ENCODE measurements around the gene DDX3Y. TPM values are rescaled to one million over a fixed set of nuclear protein-coding genes. Genes with fewer than 3 reads are reported as not detected.

Gene DDX3Y
- total and polyA plus RNA-seq, 2 experiments from 2014 or later = not detected

GRCh38 chrY:12913541-12913940, 8.9 kb downstream of the DDX3Y start:
- Histone ChIP-seq H2AFZ (no peak overlapping the region), H3K4me1 (ENCODE audit: insufficient read depth) (no peaks in the 10 kb centered on the region), H3K27ac (no peak overlapping the region), H3K79me2 (no peaks in the 10 kb centered on the region), H3K9me2 (replicated peaks; ENCODE audit: insufficient read depth) (no peaks in the 10 kb centered on the region), H3K27me3 (no peaks in the 10 kb centered on the region), H4K20me1 (ENCODE audit: insufficient read depth, poor library complexity, severe bottlenecking) (no peaks in the 10 kb centered on the region), H3K4me3 (no peak overlapping the region), H3K9me3 (ENCODE audit: low read depth) (no peaks in the 10 kb centered on the region), H3K4me2 (no peak overlapping the region), H3K36me3 (replicated peaks; ENCODE audit: insufficient read depth, low read depth) (no peaks in the 10 kb centered on the region)
- no peak for TF ChIP-seq EZH2phosphoT487 (IDR thresholded peaks at IDR 0.05; ENCODE audit: low read depth, severe bottlenecking, unreplicated experiment)
- no peak for TF ChIP-seq CTCF (IDR thresholded peaks at IDR 0.05; ENCODE audit: poor library complexity)
- no peak for TF ChIP-seq EZH2 (IDR thresholded peaks at IDR 0.05; ENCODE audit: borderline replicate concordance)
- no CpG with 5 or more reads among the region's 4 CpGs for WGBS (ENCODE audit: low lambda C conversion rate, missing lambda C conversion rate)
- no peak for DNase-seq (ENCODE audit: low spot score)

DNA sequence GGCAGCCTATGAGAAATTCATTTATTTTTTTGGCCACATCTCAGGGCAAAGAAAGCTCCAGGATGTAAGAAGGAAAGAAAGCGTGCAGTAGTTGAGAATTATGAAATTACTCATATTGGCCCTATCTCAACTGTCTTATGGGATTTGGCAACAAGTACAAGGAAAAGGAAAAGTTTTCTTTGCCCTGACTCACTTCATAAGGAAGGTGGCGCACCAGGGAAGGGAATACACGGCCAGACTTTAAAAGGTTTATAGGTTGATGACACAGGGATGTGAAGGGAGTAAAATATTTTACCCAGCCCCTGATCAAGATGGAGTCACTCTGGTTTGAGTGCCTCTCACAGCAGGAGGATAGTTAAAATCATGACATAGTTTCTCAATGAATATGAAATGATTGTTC, 23.4 kb downstream of the DDX3Y start:
- no peak for TF ChIP-seq EZH2 (IDR thresholded peaks at IDR 0.05; ENCODE audit: borderline replicate concordance)
- no peak for TF ChIP-seq EZH2phosphoT487 (IDR thresholded peaks at IDR 0.05; ENCODE audit: low read depth, severe bottlenecking, unreplicated experiment)
- no peak for TF ChIP-seq CTCF (IDR thresholded peaks at IDR 0.05; ENCODE audit: poor library complexity)
- H3K4me1 ChIP-seq (ENCODE audit: insufficient read depth) = no peaks in the 10 kb centered on the region
- H3K4me3 ChIP-seq = no peak overlapping the region
- no peaks in the 10 kb centered on the region for H3K9me2 ChIP-seq (replicated peaks; ENCODE audit: insufficient read depth)
- H4K20me1 ChIP-seq (ENCODE audit: insufficient read depth, poor library complexity, severe bottlenecking) = no peaks in the 10 kb centered on the region
- DNase-seq (ENCODE audit: low spot score) = no peak
- no CpG with 5 or more reads among the region's 3 CpGs for WGBS (ENCODE audit: low lambda C conversion rate, missing lambda C conversion rate)
- no peaks in the 10 kb centered on the region for H3K9me3 ChIP-seq (ENCODE audit: low read depth)
- H3K79me2 ChIP-seq = no peaks in the 10 kb centered on the region
- H3K27ac ChIP-seq = no peak overlapping the region
- no peaks in the 10 kb centered on the region for H3K36me3 ChIP-seq (replicated peaks; ENCODE audit: insufficient read depth, low read depth)
- no peak overlapping the region for H3K4me2 ChIP-seq
- no peaks in the 10 kb centered on the region for H3K27me3 ChIP-seq
- H2AFZ ChIP-seq = no peak overlapping the region

GRCh38 chrY:12941725-12942687, 37.3 kb downstream of the DDX3Y start:
- no peaks in the 10 kb centered on the region for H3K4me1 ChIP-seq (ENCODE audit: insufficient read depth)
- H3K36me3 ChIP-seq (replicated peaks; ENCODE audit: insufficient read depth, low read depth) = no peaks in the 10 kb centered on the region
- DNase-seq (ENCODE audit: low spot score) = no peak
- no peaks in the 10 kb centered on the region for H3K9me3 ChIP-seq (ENCODE audit: low read depth)
- no peaks in the 10 kb centered on the region for H3K27me3 ChIP-seq
- no peaks in the 10 kb centered on the region for H4K20me1 ChIP-seq (ENCODE audit: insufficient read depth, poor library complexity, severe bottlenecking)
- no peaks in the 10 kb centered on the region for H3K79me2 ChIP-seq
- TF ChIP-seq CTCF (IDR thresholded peaks at IDR 0.05; ENCODE audit: poor library complexity) = no peak
- no peak for TF ChIP-seq EZH2 (IDR thresholded peaks at IDR 0.05; ENCODE audit: borderline replicate concordance)
- TF ChIP-seq EZH2phosphoT487 (IDR thresholded peaks at IDR 0.05; ENCODE audit: low read depth, severe bottlenecking, unreplicated experiment) = no peak
- no peak overlapping the region for H3K4me2 ChIP-seq
- H3K9me2 ChIP-seq (replicated peaks; ENCODE audit: insufficient read depth) = no peaks in the 10 kb centered on the region
- WGBS (ENCODE audit: low lambda C conversion rate, missing lambda C conversion rate) = no CpG with 5 or more reads among the region's 5 CpGs
- no peak overlapping the region for H3K27ac ChIP-seq
- no peak overlapping the region for H3K4me3 ChIP-seq
- no peak overlapping the region for H2AFZ ChIP-seq

Other genes starting within 250 kb of the DDX3Y start
- gene USP9Y, start 203.6 kb upstream of the DDX3Y start, total RNA-seq = not detected in 2 replicates
- not detected in 2 replicates for gene USP9Y, start 203.6 kb upstream of the DDX3Y start, polyA plus RNA-seq

Measured in hepatocyte (in vitro differentiated cells).